Stimulated activated naive CD8-positive, alpha-beta T cell treated with anti-CD3 and anti-CD28 coated beads, Interleukin-15, Interleukin-2, amounts not matched to agents 100 U/mL and 50 U/mL, for 24 hours (primary cell): ENCODE results near the gene STIM1.
"Not testable (repeated sequence)": the region's sequence is repeated elsewhere in the genome, so short reads cannot be mapped to it uniquely, and the experiment has no call there.

Source experiments
- ATAC-seq: fragments of 150-1000 bp; cut with Tn5 transposase; one replicate; pipeline ENCODE4 v1.10.0; 2021
- DNase-seq: peaks from one replicate; pipeline ENCODE4 v3.0.0; 2021

The STIM1 gene

DNA sequence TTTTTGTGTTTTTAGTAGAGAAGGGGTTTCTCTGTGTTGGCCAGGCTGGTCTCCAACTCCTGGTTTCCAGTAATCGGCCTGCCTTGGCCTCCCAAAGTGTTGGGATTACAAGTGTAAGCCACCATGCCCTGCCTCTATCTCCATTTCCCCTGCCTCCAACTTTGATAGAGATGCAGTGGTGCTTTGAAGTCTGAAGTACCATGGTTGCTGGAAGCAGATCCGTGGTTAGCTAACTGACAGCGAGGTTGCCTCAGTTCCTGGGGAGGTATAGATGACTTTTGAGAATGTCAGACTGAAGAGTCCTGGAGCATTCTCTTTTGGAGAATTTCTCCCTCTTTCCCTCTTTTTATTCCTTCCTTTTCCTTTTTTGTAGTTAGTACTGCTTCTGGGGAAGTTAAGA, 127.6 kb downstream of the STIM1 start:
- DNase-seq (no peak), ATAC-seq (no peak)

- DNase-seq (peak; percentile 50), ATAC-seq (peak; percentile 87)
Observed at GRCh38 chr11:3984896-3985295, 129.4 kb downstream of the STIM1 start.

DNA sequence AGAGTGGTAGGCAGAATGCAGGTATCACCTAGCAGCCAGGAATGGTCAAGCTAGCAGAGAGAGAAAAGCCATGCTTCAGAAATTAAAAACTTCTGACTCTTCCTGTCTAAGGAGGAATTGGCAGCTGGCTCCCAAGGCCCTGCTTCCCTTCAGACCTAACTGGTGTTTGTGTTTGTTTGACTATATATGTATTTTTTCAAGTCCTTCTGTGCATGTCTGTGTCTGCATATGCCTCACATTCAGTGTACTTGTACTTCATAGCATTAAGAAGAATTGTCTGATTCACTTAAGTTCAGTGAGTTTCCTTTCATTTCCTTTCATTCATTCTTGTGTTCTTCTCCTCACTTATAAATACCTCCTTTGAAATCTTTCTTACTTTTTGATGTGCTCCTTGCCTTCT, 130.2 kb downstream of the STIM1 start:
- no peak for DNase-seq
- ATAC-seq = no peak

DNA sequence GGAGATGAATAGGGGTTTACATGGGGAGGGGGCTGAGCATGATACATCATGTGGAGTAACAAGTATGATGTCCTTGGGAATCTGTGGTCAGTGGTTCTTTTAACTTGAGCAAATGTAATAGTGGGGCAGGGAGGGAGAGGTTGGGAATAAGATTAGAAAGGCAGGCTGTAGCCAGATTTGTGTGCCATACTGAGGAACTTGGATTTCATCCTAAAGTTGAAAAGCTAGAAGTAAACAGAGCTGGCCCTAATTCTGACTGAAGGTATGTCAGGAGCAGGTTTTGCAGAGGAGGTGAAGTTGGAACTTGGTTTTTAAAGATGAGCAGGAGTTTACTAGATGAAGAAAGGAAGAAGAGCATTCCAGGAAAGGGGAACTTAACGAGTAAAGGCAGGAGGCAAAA, 130.8 kb downstream of the STIM1 start:
- ATAC-seq = no peak
- DNase-seq = no peak

DNA sequence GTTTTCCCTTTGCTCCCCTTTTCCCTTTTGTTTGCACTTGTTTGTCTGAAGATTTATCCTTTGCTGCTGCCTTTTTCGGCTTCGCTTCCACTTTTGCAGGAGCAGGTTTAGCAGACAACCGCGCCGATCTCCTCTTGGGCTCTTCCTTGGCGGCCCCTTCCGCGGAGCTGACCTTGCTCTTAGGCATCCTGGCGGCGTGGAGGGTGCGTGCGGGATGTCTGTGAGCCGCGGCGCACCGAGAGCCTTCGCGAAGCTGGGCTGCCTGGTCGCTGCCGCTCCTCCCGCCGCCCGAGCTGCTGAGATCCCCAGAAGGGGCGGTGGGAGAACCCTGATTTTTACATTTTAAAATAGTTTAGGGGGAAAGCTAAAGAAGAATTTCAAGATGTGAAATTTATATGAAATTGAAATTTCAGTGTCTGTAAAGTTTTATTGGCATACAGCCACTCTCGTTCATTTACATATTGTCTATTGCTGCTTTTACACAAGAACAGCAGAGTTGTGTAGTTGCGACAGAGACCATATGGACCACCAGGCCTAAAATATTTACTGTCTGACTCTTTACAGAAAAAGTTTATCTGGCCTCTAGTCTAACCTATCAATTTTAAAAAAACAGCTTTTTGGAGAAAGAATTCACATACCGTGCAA, 133.9 kb downstream of the STIM1 start:
- no peak for ATAC-seq
- DNase-seq = no peak

GRCh38 chr11:3989921-3990290, 134.4 kb downstream of the STIM1 start:
- no peak for DNase-seq
- ATAC-seq = peak; percentile 79

GRCh38 chr11:3990406-3990805, 134.9 kb downstream of the STIM1 start:
- DNase-seq = no peak
- ATAC-seq = no peak

DNA sequence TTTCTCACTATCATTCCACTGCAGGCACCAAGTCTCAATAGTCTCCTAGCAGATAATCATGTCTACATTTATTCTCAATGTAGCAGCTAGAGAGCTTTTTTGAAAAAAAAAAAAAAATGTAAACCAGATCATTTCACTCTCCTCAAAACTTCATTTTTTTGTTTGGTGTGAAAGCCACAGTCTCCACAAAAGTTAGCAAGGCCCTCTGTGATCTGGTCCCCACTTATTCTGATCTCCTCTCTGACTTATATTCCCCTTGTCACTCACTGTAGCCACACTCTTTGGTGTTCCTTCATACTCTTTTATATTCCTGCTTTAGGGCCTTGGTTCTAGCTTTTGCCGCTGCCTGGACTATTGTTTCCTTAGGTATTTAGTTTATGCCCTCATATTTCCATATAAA, 137.5 kb downstream of the STIM1 start:
- ATAC-seq = no peak
- DNase-seq = no peak

GRCh38 chr11:3994030-3994640, 138.7 kb downstream of the STIM1 start:
- DNase-seq (no peak), ATAC-seq (no peak)

DNA sequence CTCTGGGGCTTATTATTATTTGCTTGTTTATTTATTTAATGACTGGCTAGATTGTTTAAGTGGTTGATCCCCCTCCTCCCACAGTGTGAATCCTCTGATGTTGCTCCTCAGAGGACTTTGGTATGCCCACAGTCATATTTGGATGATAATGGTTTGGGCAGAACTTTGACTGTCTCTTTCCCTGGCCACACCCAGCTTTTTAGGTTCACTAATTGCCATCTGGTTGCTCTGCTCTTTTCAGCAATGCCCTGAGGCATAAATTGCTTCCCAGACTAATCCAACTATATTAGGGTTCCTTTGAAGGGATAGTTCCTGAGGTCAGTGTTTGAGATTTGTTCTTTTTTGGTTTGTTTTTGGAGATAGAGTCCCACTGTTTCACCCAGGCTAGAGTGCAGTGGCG, 139.8 kb downstream of the STIM1 start:
- DNase-seq (no peak), ATAC-seq (no peak)

GRCh38 chr11:3995949-3996554, 140.6 kb downstream of the STIM1 start:
- DNase-seq (no peak), ATAC-seq (no peak)

DNA sequence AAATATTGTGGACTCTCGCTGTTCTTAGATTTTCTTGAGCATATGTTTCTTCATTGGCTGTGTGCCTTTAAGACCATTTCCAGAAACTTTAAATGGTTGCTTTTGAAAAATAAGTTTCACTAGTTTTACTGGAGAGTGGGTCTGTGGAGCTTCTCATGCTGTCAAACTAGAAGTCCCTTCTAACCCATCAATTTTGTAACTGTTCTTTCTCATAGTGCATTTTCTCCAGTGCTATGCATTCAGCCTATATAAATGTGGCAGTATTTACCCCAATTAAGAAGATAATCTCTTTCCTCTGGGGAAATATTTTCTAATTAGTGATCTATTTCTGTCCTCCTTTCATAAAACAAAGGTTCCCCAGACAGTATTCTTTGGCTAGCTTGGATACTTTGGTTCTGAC, 141.2 kb downstream of the STIM1 start:
- ATAC-seq (no peak), DNase-seq (no peak)

DNA sequence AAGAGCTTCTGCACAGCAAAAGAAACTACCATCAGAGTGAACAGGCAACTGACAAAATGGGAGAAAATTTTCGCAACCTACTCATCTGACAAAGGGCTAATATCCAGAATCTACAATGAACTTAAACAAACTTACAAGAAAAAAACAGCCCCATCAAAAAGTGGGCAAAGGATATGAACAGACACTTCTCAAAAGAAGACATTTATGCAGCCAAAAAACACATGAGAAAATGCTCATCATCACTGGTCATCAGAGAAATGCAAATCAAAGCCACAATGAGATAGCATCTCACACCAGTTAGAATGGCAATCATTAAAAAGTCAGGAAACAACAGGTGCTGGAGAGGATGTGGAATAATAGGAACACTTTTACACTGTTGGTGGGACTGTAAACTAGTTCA, 149.3 kb downstream of the STIM1 start:
- DNase-seq, ATAC-seq: not testable (repeated sequence)

- no peak for ATAC-seq
- DNase-seq = no peak
Observed at GRCh38 chr11:4006946-4007680, 151.6 kb downstream of the STIM1 start.

- DNase-seq (no peak), ATAC-seq (no peak)
Observed at GRCh38 chr11:4008116-4008515, 152.7 kb downstream of the STIM1 start.

DNA sequence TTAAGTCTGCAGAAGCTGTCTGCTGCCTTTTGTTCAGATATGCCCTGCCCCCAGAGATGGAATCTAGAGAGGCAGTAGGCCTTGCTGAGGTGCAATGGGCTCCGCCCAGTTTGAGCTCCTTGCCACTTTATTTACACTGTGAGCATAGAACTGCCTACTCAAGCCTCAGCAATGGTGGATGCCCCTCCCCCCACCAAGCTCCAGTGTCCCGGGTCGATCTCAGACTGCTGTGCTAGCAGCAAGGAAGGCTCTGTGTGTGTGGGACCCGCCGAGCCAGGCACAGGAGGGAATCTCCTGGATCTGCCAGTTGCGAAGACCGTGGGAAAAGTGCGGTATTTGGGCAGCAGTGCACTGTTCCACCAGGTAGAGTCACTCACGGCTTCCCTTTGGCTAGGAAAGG, 161.1 kb downstream of the STIM1 start:
- ATAC-seq = not testable (repeated sequence)

DNA sequence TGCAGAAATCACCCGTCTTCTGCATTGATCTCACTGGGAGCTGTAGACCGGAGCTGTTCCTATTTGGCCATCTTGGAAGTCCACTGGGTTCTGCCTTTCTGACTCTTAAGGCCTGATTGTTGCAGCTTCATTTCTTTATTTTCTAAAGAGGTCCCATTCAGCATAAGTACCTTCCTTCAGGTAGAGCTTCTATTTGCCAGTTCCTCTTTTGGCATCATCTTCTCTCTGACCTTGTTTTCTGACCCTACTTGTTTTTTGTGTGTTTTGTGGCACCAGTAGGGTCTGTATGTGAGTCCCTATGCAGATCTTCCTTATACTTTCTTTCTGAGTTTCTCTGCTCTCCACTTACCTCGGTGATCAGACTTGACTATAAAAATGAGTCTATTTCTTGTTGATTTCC, 161.7 kb downstream of the STIM1 start:
- ATAC-seq (no peak), DNase-seq (no peak)

More for the DNA sequence above, 161.1 kb downstream of the STIM1 start:
- not testable (repeated sequence) for DNase-seq

DNA sequence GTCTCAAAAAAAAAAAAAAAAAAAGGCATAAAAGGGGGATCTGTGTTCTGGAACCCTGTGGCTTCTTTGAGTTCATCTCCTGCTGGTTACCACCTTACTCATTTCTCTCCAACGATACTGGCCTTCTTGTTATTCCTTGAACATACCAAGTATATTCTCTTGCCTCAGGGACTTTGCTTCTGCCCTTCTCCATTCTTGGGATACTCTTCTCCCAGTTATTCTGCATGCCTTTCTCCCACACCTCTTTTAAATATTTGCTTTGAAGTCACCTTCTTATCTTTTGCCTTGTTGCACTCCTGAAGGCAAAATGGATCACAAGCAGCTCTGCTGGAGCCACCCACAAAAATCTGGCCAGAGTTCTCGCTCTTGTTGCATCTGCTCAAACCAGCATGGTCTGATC, 163.2 kb downstream of the STIM1 start:
- no peak for DNase-seq
- ATAC-seq = no peak

- DNase-seq = no peak
- no peak for ATAC-seq
Observed at GRCh38 chr11:4019891-4020290, 164.4 kb downstream of the STIM1 start.

- ATAC-seq = no peak
- DNase-seq = no peak
Observed at GRCh38 chr11:4022669-4023068, 167.2 kb downstream of the STIM1 start.

DNA sequence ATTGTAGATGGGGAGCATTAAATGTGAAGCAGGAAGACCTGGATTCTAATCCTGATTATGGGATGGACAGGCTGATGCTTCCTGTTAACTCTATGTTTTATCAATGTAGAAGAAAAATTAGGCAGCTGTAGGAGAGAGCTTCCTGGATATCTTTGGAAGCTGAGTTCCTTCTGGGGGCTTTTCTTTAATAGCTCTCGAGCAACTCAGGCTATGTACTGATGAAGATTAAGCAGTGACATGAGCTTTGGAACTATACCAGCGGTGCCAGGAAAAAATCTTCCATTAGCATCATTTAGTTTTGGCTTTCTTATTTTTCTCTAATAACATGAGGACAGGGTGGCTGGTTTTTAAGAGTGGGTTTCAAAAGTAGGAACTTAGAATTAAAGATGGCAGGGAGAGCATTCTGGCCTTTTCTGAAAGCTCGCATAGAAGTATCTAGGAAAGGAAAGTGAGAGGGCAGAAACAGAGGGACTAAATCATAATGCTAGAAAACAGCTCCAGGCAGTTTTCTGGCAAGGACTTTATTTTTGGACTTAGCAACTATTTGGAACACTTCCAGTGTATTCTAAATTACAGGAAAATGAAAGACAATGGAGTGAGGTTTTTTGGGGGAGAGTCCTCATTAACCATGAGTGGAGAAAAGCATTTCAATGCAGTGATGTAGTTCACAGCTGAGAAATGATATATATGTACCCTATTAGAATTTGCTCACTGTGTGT, 169.9 kb downstream of the STIM1 start:
- DNase-seq (no peak), ATAC-seq (no peak)

- DNase-seq = no peak
- no peak for ATAC-seq
Observed at GRCh38 chr11:4025967-4026324, 170.5 kb downstream of the STIM1 start.

GRCh38 chr11:4026389-4026788, 170.9 kb downstream of the STIM1 start:
- DNase-seq (no peak), ATAC-seq (no peak)
